Measurements from ENCODE around the gene TRIM47.

DNA sequence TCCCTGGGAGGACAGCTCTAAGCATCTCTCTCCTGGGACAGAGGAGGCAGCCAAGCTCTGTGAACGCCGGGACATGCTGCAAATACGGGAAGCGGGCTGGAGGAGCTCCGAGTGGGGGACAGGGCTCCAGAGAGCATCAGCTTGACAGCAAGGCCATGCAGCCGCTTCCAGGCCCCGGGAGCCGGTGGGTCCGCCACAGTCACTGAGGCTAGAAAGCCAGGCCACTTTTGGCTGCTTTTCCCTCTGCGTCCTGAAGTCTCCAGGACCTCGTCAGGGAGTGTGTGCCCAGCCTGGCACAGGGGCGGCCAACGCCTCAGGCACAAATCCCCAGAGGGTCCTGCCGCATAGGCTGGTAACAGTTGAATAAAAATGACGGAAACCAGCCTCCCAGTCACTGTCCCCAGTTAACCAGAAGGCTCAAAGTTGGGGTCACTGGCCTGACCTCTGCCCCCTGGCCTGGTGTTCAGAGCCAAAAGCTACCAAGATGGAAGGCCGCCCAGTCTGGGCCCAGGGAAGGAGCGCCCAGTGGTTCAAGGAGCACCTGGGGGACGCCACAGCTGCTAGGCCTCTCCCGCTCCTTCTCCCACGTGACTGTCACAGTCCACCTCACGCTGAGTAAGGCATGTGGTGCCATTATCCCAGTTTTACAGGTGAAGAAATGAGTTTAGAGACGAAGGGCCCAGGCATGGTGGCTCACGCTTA lies 21.5 kb upstream of the TRIM47 start:
- TF ChIP-seq REST (IDR thresholded peaks at IDR 0.05): no peak
- TF ChIP-seq, protein P1, sequence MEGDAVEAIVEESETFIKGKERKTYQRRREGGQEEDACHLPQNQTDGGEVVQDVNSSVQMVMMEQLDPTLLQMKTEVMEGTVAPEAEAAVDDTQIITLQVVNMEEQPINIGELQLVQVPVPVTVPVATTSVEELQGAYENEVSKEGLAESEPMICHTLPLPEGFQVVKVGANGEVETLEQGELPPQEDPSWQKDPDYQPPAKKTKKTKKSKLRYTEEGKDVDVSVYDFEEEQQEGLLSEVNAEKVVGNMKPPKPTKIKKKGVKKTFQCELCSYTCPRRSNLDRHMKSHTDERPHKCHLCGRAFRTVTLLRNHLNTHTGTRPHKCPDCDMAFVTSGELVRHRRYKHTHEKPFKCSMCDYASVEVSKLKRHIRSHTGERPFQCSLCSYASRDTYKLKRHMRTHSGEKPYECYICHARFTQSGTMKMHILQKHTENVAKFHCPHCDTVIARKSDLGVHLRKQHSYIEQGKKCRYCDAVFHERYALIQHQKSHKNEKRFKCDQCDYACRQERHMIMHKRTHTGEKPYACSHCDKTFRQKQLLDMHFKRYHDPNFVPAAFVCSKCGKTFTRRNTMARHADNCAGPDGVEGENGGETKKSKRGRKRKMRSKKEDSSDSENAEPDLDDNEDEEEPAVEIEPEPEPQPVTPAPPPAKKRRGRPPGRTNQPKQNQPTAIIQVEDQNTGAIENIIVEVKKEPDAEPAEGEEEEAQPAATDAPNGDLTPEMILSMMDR (IDR thresholded peaks at IDR 0.05; ENCODE audit: low read depth, low read length, missing input control): no peak
